Activated CD8-positive, alpha-beta memory T cell treated with anti-CD3 and anti-CD28 coated beads, Interleukin-2, amount 10 ng/mL, durations not matched to agents 7 days and 5 days (primary cell): ENCODE data around the gene ANKS3. TPM values are rescaled to one million over a fixed set of nuclear protein-coding genes. Genes with fewer than 3 reads are reported as not detected.

Experiments
- ATAC-seq: fragments of 150-1000 bp; cut with Tn5 transposase; one replicate; pipeline ENCODE4 v1.10.0; 2021; ENCODE audit warnings: moderate library complexity
- CTCF ChIA-PET: fragments of 350-600 bp; sonication (Branson Sonifier 250); formaldehyde crosslinking; loops from one replicate; lab custom pipeline; 2021; ENCODE audit warnings: antibody characterized with exemption; lab: Charles Lee
- DNase-seq: peaks from one replicate; pipeline ENCODE4 v3.0.0-alpha.2; 2020
- H3K27ac Mint-ChIP-seq: one replicate; pipeline ENCODE4 v1.8.0; 2021; ENCODE audit warnings: mild to moderate bottlenecking, mixed read lengths
- H3K27me3 Mint-ChIP-seq: one replicate; pipeline ENCODE4 v1.8.0; 2021; ENCODE audit warnings: mixed read lengths
- H3K36me3 Mint-ChIP-seq: one replicate; pipeline ENCODE4 v1.8.0; 2021; ENCODE audit warnings: mild to moderate bottlenecking, mixed read lengths
- H3K4me1 Mint-ChIP-seq: one replicate; pipeline ENCODE4 v1.8.0; 2021; ENCODE audit warnings: mixed read lengths
- H3K4me3 Mint-ChIP-seq: one replicate; pipeline ENCODE4 v1.8.0; 2021; ENCODE audit warnings: mild to moderate bottlenecking, moderate library complexity, mixed read lengths
- H3K9me3 Mint-ChIP-seq: one replicate; pipeline ENCODE4 v1.8.0; 2022; ENCODE audit warnings: low read depth, mixed read lengths
- total RNA-seq, 2 experiments: library from RNA; stranded (reverse); gene quantifications; one replicate each; pipeline ENCODE4 v1.2.3, GENCODE V29; 2021

The ANKS3 gene
- total RNA-seq, 2 experiments from 2014 or later = 16.2 to 17.1 TPM

- Mint-ChIP-seq H3K27ac (no peak overlapping the region), H3K27me3 (no peaks in the 10 kb centered on the region), H3K4me1 (peaks cover 4% of the 10 kb centered on the region), H3K9me3 (no peaks in the 10 kb centered on the region), H3K36me3 (peaks cover 5% of the 10 kb centered on the region), H3K4me3 (no peak overlapping the region)
- ATAC-seq (no peak), DNase-seq (no peak)
- CTCF ChIA-PET = no interaction called here
Observed at GRCh38 chr16:4687416-4687815, 46.7 kb downstream of the ANKS3 start.

GRCh38 chr16:4686497-4687210 is 47.4 kb downstream of the ANKS3 start:
- no peaks in the 10 kb centered on the region for H3K9me3 Mint-ChIP-seq
- DNase-seq (no peak), ATAC-seq (no peak)
- H3K36me3 Mint-ChIP-seq = peaks cover 5% of the 10 kb centered on the region
- peaks cover 1% of the 10 kb centered on the region for H3K4me1 Mint-ChIP-seq
- H3K27ac Mint-ChIP-seq = no peak overlapping the region
- CTCF ChIA-PET = no interaction called here
- no peaks in the 10 kb centered on the region for H3K27me3 Mint-ChIP-seq
- no peak overlapping the region for H3K4me3 Mint-ChIP-seq

GRCh38 chr16:4685776-4686496 is 48.1 kb downstream of the ANKS3 start:
- Mint-ChIP-seq H3K9me3 (no peaks in the 10 kb centered on the region), H3K36me3 (peaks cover 5% of the 10 kb centered on the region), H3K4me1 (peaks cover 1% of the 10 kb centered on the region), H3K4me3 (no peak overlapping the region), H3K27me3 (no peaks in the 10 kb centered on the region), H3K27ac (peak overlapping the region; percentile 54)
- no peak for DNase-seq
- ATAC-seq = no peak
- CTCF ChIA-PET = no interaction called here

- CTCF ChIA-PET = no interaction called here
- ATAC-seq (no peak), DNase-seq (no peak)
- Mint-ChIP-seq H3K4me3 (no peak overlapping the region), H3K27ac (no peak overlapping the region), H3K27me3 (no peaks in the 10 kb centered on the region), H3K36me3 (peaks cover 5% of the 10 kb centered on the region), H3K9me3 (no peaks in the 10 kb centered on the region), H3K4me1 (peaks cover 1% of the 10 kb centered on the region)
Observed at GRCh38 chr16:4685292-4685691, 48.8 kb downstream of the ANKS3 start.

GRCh38 chr16:4684763-4685162 is 49.3 kb downstream of the ANKS3 start:
- ATAC-seq = no peak
- no peak overlapping the region for H3K27ac Mint-ChIP-seq
- CTCF ChIA-PET = interaction anchor here (1.0 kb wide), 1 partner anchor 8 kb away, joined by 3 read pairs; no protein-coding TSS in a partner anchor
- H3K36me3 Mint-ChIP-seq = peaks cover 8% of the 10 kb centered on the region
- no peaks in the 10 kb centered on the region for H3K27me3 Mint-ChIP-seq
- H3K4me1 Mint-ChIP-seq = peaks cover 1% of the 10 kb centered on the region
- H3K4me3 Mint-ChIP-seq = no peak overlapping the region
- no peak for DNase-seq
- no peaks in the 10 kb centered on the region for H3K9me3 Mint-ChIP-seq

- H3K27ac Mint-ChIP-seq = no peak overlapping the region
- H3K4me1 Mint-ChIP-seq = peaks cover 1% of the 10 kb centered on the region
- no peaks in the 10 kb centered on the region for H3K27me3 Mint-ChIP-seq
- H3K9me3 Mint-ChIP-seq = no peaks in the 10 kb centered on the region
- CTCF ChIA-PET = interaction anchor here (1.0 to 1.4 kb wide), 2 partner anchors 9 to 24 kb away, joined by 3 to 7 read pairs; no protein-coding TSS in a partner anchor
- peaks cover 8% of the 10 kb centered on the region for H3K36me3 Mint-ChIP-seq
- DNase-seq (no peak), ATAC-seq (no peak)
- no peak overlapping the region for H3K4me3 Mint-ChIP-seq
Observed at GRCh38 chr16:4684058-4684715, 49.9 kb downstream of the ANKS3 start.

- H3K4me3 Mint-ChIP-seq = no peak overlapping the region
- DNase-seq = no peak
- no peaks in the 10 kb centered on the region for H3K9me3 Mint-ChIP-seq
- peaks cover 1% of the 10 kb centered on the region for H3K4me1 Mint-ChIP-seq
- peaks cover 8% of the 10 kb centered on the region for H3K36me3 Mint-ChIP-seq
- H3K27me3 Mint-ChIP-seq = no peaks in the 10 kb centered on the region
- no peak for ATAC-seq
- CTCF ChIA-PET = interaction anchor here (0.9 to 1.4 kb wide), 4 partner anchors 16 to 65 kb away, joined by 3 to 7 read pairs (median 4); no protein-coding TSS in a partner anchor
- no peak overlapping the region for H3K27ac Mint-ChIP-seq
Observed at GRCh38 chr16:4683255-4684057, 50.6 kb downstream of the ANKS3 start.

- H3K27ac Mint-ChIP-seq = no peak overlapping the region
- H3K9me3 Mint-ChIP-seq = no peaks in the 10 kb centered on the region
Observed at GRCh38 chr16:4682616-4683254, 51.3 kb downstream of the ANKS3 start.

GRCh38 chr16:4682084-4682591 is 51.9 kb downstream of the ANKS3 start:
- no peaks in the 10 kb centered on the region for H3K9me3 Mint-ChIP-seq
- H3K4me3 Mint-ChIP-seq = no peak overlapping the region
- ATAC-seq (no peak), DNase-seq (no peak)
- peaks cover 7% of the 10 kb centered on the region for H3K36me3 Mint-ChIP-seq
- H3K27me3 Mint-ChIP-seq = no peaks in the 10 kb centered on the region
- no peak overlapping the region for H3K27ac Mint-ChIP-seq
- peaks cover 14% of the 10 kb centered on the region for H3K4me1 Mint-ChIP-seq
- CTCF ChIA-PET = interaction anchor here (0.9 to 1.2 kb wide), 3 partner anchors 14 to 64 kb away, joined by 3 to 5 read pairs (median 3); no protein-coding TSS in a partner anchor

More at GRCh38 chr16:4682616-4683254, 51.3 kb downstream of the ANKS3 start:
- DNase-seq (no peak), ATAC-seq (peak; percentile 53)
- peaks cover 9% of the 10 kb centered on the region for H3K36me3 Mint-ChIP-seq
- H3K4me3 Mint-ChIP-seq = no peak overlapping the region
- H3K4me1 Mint-ChIP-seq = peaks cover 8% of the 10 kb centered on the region
- CTCF ChIA-PET = interaction anchor here (0.9 to 1.4 kb wide), 4 partner anchors 15 to 64 kb away, joined by 3 to 7 read pairs (median 4); no protein-coding TSS in a partner anchor
- no peaks in the 10 kb centered on the region for H3K27me3 Mint-ChIP-seq

- Mint-ChIP-seq H3K9me3 (no peaks in the 10 kb centered on the region), H3K27ac (no peak overlapping the region), H3K4me3 (no peak overlapping the region), H3K36me3 (peaks cover 5% of the 10 kb centered on the region), H3K27me3 (no peaks in the 10 kb centered on the region), H3K4me1 (peaks cover 20% of the 10 kb centered on the region)
- CTCF ChIA-PET = no interaction called here
- DNase-seq (no peak), ATAC-seq (no peak)
Observed at GRCh38 chr16:4681471-4682083, 52.5 kb downstream of the ANKS3 start.

- no peak overlapping the region for H3K27ac Mint-ChIP-seq
- CTCF ChIA-PET = no interaction called here
- no peak for ATAC-seq
- no peak for DNase-seq
- peaks cover 27% of the 10 kb centered on the region for H3K4me1 Mint-ChIP-seq
- no peak overlapping the region for H3K4me3 Mint-ChIP-seq
- H3K36me3 Mint-ChIP-seq = peaks cover 7% of the 10 kb centered on the region
- no peaks in the 10 kb centered on the region for H3K27me3 Mint-ChIP-seq
- H3K9me3 Mint-ChIP-seq = no peaks in the 10 kb centered on the region
Observed at GRCh38 chr16:4680673-4681470, 53.2 kb downstream of the ANKS3 start.
